Kidney (tissue), 14 donors: Measurements from ENCODE around the gene CDK19. TPM values are rescaled to one million over a fixed set of nuclear protein-coding genes. Genes with fewer than 3 reads are reported as not detected.
"Not testable (repeated sequence)": the region's sequence is repeated elsewhere in the genome, so short reads cannot be mapped to it uniquely, and the experiment has no call there.

Source experiments
- DNase-seq, 5 donors: peaks; one replicate each; pipeline ENCODE4 v3.0.0-alpha.2; 2013 to 2020
- FAIRE-seq: peaks from 2 replicates; lab custom pipeline; 2012; peaks lifted over from hg19 to GRCh38; lab: Jason Lieb, UNC
- H3K27ac ChIP-seq, 2 donors: one replicate each; pipeline ENCODE4 v1.7.0; 2013; ENCODE audit warnings: low read depth in 2 of 2, low read length in 2 of 2, inconsistent platforms in 1 of 2
- H3K27me3 ChIP-seq: one replicate; pipeline ENCODE4 v1.7.1; 2013; ENCODE audit warnings: low read length, inconsistent platforms; ENCODE audit not compliant: control insufficient read depth, insufficient read depth
- H3K36me3 ChIP-seq, 3 donors: one replicate each; pipeline versions ENCODE4 v1.7.0 to v1.7.1; 2013; ENCODE audit warnings: low read length in 3 of 3, control low read depth in 1 of 3, inconsistent platforms in 1 of 3; ENCODE audit not compliant: insufficient read depth in 3 of 3, control insufficient read depth in 2 of 3
- H3K4me1 ChIP-seq, 3 donors: one replicate each; pipeline versions ENCODE4 v1.7.0 to v1.7.1; 2013; ENCODE audit warnings: low read length in 3 of 3, inconsistent platforms in 1 of 3, low read depth in 1 of 3; ENCODE audit not compliant: control insufficient read depth in 2 of 3, insufficient read depth in 2 of 3
- H3K4me3 ChIP-seq, 3 donors: one replicate each; pipeline versions ENCODE4 v1.7.0 to v1.8.1; 2013; ENCODE audit warnings: low read length in 3 of 3, control low read depth in 1 of 3, inconsistent platforms in 1 of 3
- H3K9ac ChIP-seq, 3 donors: one replicate each; pipeline versions ENCODE4 v1.7.0 to v1.7.1; 2013; ENCODE audit warnings: low read length in 3 of 3, control low read depth in 1 of 3, inconsistent platforms in 1 of 3
- H3K9me3 ChIP-seq, 3 donors: one replicate each; pipeline versions ENCODE4 v1.7.0 to v1.7.1; 2013; ENCODE audit warnings: low read length in 3 of 3, control low read depth in 1 of 3, inconsistent platforms in 1 of 3; ENCODE audit not compliant: control insufficient read depth in 2 of 3, insufficient read depth in 1 of 3
- CTCF ChIP-seq: IDR thresholded peaks from 3 replicates; pipeline ENCODE4 v1.5.1; 2012; ENCODE audit warnings: mild to moderate bottlenecking, moderate library complexity, borderline replicate concordance; ENCODE audit not compliant: insufficient read depth; ENCODE audit errors: extremely low read depth
- intact Hi-C: fragments of 100-400 bp; cut with DNase I; formaldehyde crosslinking; loops from one replicate; pipeline ENCODE4 v1.11.1; 2022
- polyA plus RNA-seq: library from polyadenylated mRNA; stranded (reverse); fragments of 350-450 nt; fragmentation: Illumina TruSeq; extraction: RNeasy Lipid Tissue Mini Kit (QIAGEN cat#74804); gene quantifications from one replicate; pipeline ENCODE4 v1.2.3, GENCODE V29; 2014; ENCODE audit warnings: low read depth, low replicate concordance; ENCODE audit not compliant: insufficient read depth
- total RNA-seq: library from RNA; stranded (reverse); fragmentation: NEBNext Ultra II Directional; extraction: Animal tissue kit (Norgen Biotek cat#: 25700); gene quantifications from one replicate; pipeline ENCODE4 v1.2.1, GENCODE V29; 2021
- donor health status: control.
- donor health status: control.
- donor health status: control.
- donor health status: control.
- donor health status: control.
- donor health status: DM: yes; HTN: yes; CAD: no.
- donor health status: Normal renal cell carcinoma (clear cell type).

Gene CDK19
- total and polyA plus RNA-seq, 2 donors from 2014 or later: 4.9 to 20.4 TPM

DNA sequence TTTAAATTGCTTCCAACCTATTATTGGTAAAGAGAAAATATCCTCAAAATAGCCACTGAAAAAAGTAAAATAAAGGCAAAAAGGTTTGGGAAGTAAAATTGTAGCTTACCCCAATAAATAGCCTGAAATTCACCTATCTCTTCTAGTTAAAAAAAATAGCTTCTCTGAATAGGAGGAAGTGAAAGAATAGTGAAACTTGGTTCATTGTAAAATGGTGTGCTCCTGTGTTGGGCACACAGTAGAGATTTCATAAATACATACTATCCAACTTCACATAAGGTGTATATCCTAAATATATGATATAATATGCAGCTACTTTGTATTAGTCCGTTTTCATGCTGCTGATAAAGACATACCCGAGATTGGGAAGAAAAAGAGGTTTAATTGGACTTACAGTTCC, 45.3 kb downstream of the CDK19 start:
- no peak for FAIRE-seq
- H3K9ac ChIP-seq: no peak overlapping the region
- H3K27ac ChIP-seq: no peak overlapping the region
- DNase-seq: no peak
- H3K9me3 ChIP-seq: peaks cover 0 to 8% (median 0%) of the 10 kb centered on the region in 3 donors
- TF ChIP-seq CTCF: no peak
- intact Hi-C loops: no loop called here
- H3K36me3 ChIP-seq: no peaks in the 10 kb centered on the region
- H3K27me3 ChIP-seq: no peaks in the 10 kb centered on the region
- H3K4me3 ChIP-seq: no peak overlapping the region
- no peaks in the 10 kb centered on the region for H3K4me1 ChIP-seq

GRCh38 chr6:110768057-110768456, 47.2 kb downstream of the CDK19 start:
- Histone ChIP-seq H3K4me1 (no peaks in the 10 kb centered on the region), H3K9me3 (peaks cover 0 to 8% (median 0%) of the 10 kb centered on the region in 3 donors), H3K36me3 (no peaks in the 10 kb centered on the region), H3K27me3 (no peaks in the 10 kb centered on the region), H3K4me3 (no peak overlapping the region), H3K27ac (no peak overlapping the region), H3K9ac (no peak overlapping the region)
- intact Hi-C loops: no loop called here
- no peak for TF ChIP-seq CTCF
- no peak for FAIRE-seq
- no peak for DNase-seq

GRCh38 chr6:110761371-110761770, 53.9 kb downstream of the CDK19 start:
- Histone ChIP-seq H3K4me3 (no peak overlapping the region), H3K27ac (no peak overlapping the region), H3K4me1 (no peaks in the 10 kb centered on the region), H3K9me3 (no peaks in the 10 kb centered on the region), H3K36me3 (no peaks in the 10 kb centered on the region), H3K9ac (no peak overlapping the region), H3K27me3 (no peaks in the 10 kb centered on the region)
- DNase-seq: no peak
- no peak for TF ChIP-seq CTCF
- intact Hi-C loops: no loop called here
- FAIRE-seq: no peak

DNA sequence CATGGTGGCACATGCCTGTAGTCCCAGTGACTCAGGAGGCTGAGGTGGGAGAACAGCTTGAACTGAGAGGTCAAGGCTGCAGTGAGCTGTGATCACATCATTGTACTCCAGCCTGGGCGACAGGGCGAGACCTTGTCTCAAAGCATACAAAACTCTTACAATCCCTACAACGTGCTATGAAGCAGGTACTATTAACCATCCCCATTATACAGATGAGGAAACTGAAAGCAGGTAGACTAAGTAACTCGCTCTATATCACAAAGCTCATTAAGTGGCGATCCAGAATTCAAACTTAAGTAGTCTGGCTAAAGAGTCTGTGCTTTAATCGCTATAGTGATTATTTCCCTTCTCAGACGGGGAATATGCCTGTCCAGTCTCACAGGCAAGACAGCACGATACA, 54.7 kb downstream of the CDK19 start:
- Histone ChIP-seq H3K4me1 (no peaks in the 10 kb centered on the region), H3K4me3 (no peak overlapping the region), H3K36me3 (no peaks in the 10 kb centered on the region), H3K27ac (no peak overlapping the region), H3K9ac (no peak overlapping the region), H3K9me3 (no peaks in the 10 kb centered on the region), H3K27me3 (no peaks in the 10 kb centered on the region)
- DNase-seq (no peak), FAIRE-seq (no peak)
- intact Hi-C loops: no loop called here
- no peak for TF ChIP-seq CTCF

DNA sequence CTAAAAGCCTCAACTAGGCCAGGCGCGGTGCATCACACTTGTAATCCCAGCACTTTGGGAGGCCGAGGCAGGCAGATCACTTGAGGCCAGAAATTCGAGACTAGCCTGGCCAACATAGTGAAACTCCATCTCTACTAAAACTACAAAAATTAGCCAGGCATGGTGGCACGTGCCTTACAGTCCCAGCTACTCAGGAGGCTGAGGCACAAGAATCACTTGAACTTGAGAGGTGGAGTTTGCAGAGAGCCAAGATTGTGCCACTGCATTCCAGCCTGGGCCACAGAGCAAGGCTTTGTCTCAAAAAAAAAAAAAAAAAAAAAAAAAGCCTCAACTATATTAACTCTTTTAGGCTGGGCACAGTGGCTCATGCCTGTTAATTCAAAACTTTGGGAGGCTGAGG, 55.2 kb downstream of the CDK19 start:
- FAIRE-seq, H3K4me3 ChIP-seq, H3K9ac ChIP-seq, DNase-seq, H3K27me3 ChIP-seq, H3K36me3 ChIP-seq, H3K27ac ChIP-seq, H3K4me1 ChIP-seq, intact Hi-C loops, H3K9me3 ChIP-seq: not testable (repeated sequence)
